Heart left ventricle (tissue), 16 donors: Measurements from ENCODE around the gene MAGED1. TPM values are rescaled to one million over a fixed set of nuclear protein-coding genes. Genes with fewer than 3 reads are reported as not detected.

Source experiments
- ATAC-seq, 4 donors: fragments of 200-7000 bp; cut with Tn5 transposase; one replicate each; pipeline ENCODE4 v1.9.1; 2020 to 2022; ENCODE audit warnings: moderate library complexity in 4 of 4, mild to moderate bottlenecking in 3 of 4, moderate number of reproducible peaks in 1 of 4
- DNase-seq, 5 donors: peaks; one replicate each; pipeline ENCODE4 v3.0.0-alpha.2; 2020
- H3K27ac ChIP-seq, 12 donors: fragments of 200-600 bp; sonication (generic) in 4 of 12; one replicate each; pipeline versions ENCODE4 v1.5.0 to v1.8.0; 2016 to 2022; ENCODE audit warnings: mild to moderate bottlenecking in 2 of 12
- H3K27me3 ChIP-seq, 9 donors: fragments of 200-600 bp; sonication (generic) in 2 of 9; one replicate each; pipeline versions ENCODE4 v1.5.1 to v1.8.0; 2016 to 2022; ENCODE audit warnings: mild to moderate bottlenecking in 3 of 9
- H3K36me3 ChIP-seq, 9 donors: fragments of 200-600 bp; sonication (generic) in 2 of 9; one replicate each; pipeline versions ENCODE4 v1.5.0 to v1.8.0; 2018 to 2022; ENCODE audit warnings: mild to moderate bottlenecking in 2 of 9
- H3K4me1 ChIP-seq, 12 donors: fragments of 200-600 bp; sonication (generic) in 4 of 12; one replicate each; pipeline versions ENCODE4 v1.5.0 to v1.8.0; 2016 to 2022; ENCODE audit warnings: mild to moderate bottlenecking in 3 of 12
- H3K4me3 ChIP-seq, 12 donors: fragments of 200-600 bp; sonication (generic) in 4 of 12; one replicate each; pipeline versions ENCODE4 v1.5.0 to v1.8.0; 2017 to 2022; ENCODE audit warnings: mild to moderate bottlenecking in 9 of 12, moderate library complexity in 4 of 12
- H3K9me3 ChIP-seq, 12 donors: fragments of 200-600 bp; sonication (generic) in 4 of 12; one replicate each; pipeline versions ENCODE4 v1.5.0 to v1.8.0; 2016 to 2022; ENCODE audit warnings: mild to moderate bottlenecking in 1 of 12
- POLR2A ChIP-seq, 2 donors: fragments of 450-650 bp; IDR thresholded peaks; one replicate each; pipeline ENCODE4 v1.6.1; 2017; ENCODE audit warnings: antibody characterized with exemption in 2 of 2, mild to moderate bottlenecking in 2 of 2, moderate library complexity in 2 of 2
- WGBS, 4 donors: extraction: QIAGEN DNeasy Blood & Tissue Kit in 2 of 4; methylation state at CpG; one replicate each; pipeline versions ENCODE4 v1.1.5 to v1.1.7; 2013 to 2018; 5-methylcytosine and 5-hydroxymethylcytosine counted together
- intact Hi-C, 10 donors: fragments of 100-400 bp; cut with DNase I; formaldehyde crosslinking; loops; one replicate each; pipeline versions ENCODE4 v1.11.1 to v1.14.2; 2022
- long read RNA-seq, 3 donors: library from polyadenylated mRNA; unstranded; transcript quantifications; one replicate each; pipeline ENCODE4 v2.0.0, GENCODE V29; 2020 to 2021
- polyA plus RNA-seq, 2 donors: library from polyadenylated mRNA; stranded (reverse); fragments of 200-250 nt; gene quantifications; one replicate each; pipeline ENCODE4 v1.2.3, GENCODE V29; 2013
- total RNA-seq, 9 donors: library from RNA; depleted of rRNA in 2 of 9; stranded (reverse); fragments of >200 nt in 2 of 9; fragmentation: NEBNext Ultra II Directional in 3 of 9; extraction: Animal tissue kit (Norgen Biotek cat#: 25700) in 3 of 9; gene quantifications; one replicate each; pipeline versions ENCODE4 v1.1.0 to v1.2.4, GENCODE V29; 2016 to 2023
- TF ChIP-seq, protein P1 (sequence below), 12 donors: fragments of 200-600 bp; sonication (generic) in 4 of 12; IDR thresholded peaks; one replicate each; pipeline versions ENCODE4 v1.5.0 to v1.8.0; 2018 to 2022; ENCODE audit warnings: antibody characterized with exemption in 12 of 12, mild to moderate bottlenecking in 5 of 12
- donor health status: ischemic (EF 13 %, LVEDD 7.1; RV severe dilation, severe dysfunction).
- donor health status: healthy with polysubstance abuse.
- donor health status: DM: no; HTN: yes; CAD: no.
- donor health status: DM: no; HTN: no; CAD: no.
- donor health status: ischemic (EF 25% LVEDD 6.9; RV normal size, moderate dysfunction).
- donor health status: ischemic (EF 25% LVEDD 5.7; RV mildly dilated, moderate dysfunction).
- donor health status: healthy.
- donor health status: DM: yes; HTN: yes; CAD: no.
- donor health status: ischemic (EF 35%, LVEDD 5.7; RV mildly dilated, moderate dysfunction).
- donor health status: nonischemic (EF 11% LVEDD 7.7; RV severe dilation, severe dysfunction).
- donor health status: DM: yes; HTN: yes; CAD: no.
- donor health status: PGD.
- donor health status: ischemic (EF 29% LVEDD 5.4; RV normal size, mild dysfunction).
- donor health status: nonischemic (EF 23%, LVEDD 6.1; RV moderate dilation, normal function).

The MAGED1 gene, protein sequence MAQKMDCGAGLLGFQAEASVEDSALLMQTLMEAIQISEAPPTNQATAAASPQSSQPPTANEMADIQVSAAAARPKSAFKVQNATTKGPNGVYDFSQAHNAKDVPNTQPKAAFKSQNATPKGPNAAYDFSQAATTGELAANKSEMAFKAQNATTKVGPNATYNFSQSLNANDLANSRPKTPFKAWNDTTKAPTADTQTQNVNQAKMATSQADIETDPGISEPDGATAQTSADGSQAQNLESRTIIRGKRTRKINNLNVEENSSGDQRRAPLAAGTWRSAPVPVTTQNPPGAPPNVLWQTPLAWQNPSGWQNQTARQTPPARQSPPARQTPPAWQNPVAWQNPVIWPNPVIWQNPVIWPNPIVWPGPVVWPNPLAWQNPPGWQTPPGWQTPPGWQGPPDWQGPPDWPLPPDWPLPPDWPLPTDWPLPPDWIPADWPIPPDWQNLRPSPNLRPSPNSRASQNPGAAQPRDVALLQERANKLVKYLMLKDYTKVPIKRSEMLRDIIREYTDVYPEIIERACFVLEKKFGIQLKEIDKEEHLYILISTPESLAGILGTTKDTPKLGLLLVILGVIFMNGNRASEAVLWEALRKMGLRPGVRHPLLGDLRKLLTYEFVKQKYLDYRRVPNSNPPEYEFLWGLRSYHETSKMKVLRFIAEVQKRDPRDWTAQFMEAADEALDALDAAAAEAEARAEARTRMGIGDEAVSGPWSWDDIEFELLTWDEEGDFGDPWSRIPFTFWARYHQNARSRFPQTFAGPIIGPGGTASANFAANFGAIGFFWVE
- total RNA-seq, result 10 to 100 TPM; 60.0 to 97.1 (median 71.9) TPM
- polyA plus RNA-seq, result 10 to 100 TPM; 19.2 to 38.9 TPM
- long read RNA-seq, donor 1, transcript MAGED1-204 (13 exons, 2,701 nt), result minor isoform, 11 of 64 reads
- long read RNA-seq, donor 1, transcript MAGED1-201 (13 exons, 2,747 nt), result major isoform, 16 of 64 reads
- long read RNA-seq, donor 1, partial matches to known transcripts, result 36 of 64 reads
- long read RNA-seq, donor 1, other reads (novel, unspliced or antisense), result 1 of 64 reads
- long read RNA-seq, donor 2, transcript MAGED1-201 (13 exons, 2,747 nt), result major isoform, 68 of 236 reads
- long read RNA-seq, donor 2, transcript MAGED1-204 (13 exons, 2,701 nt), result minor isoform, 50 of 236 reads
- long read RNA-seq, donor 2, partial matches to known transcripts, result 96 of 236 reads
- long read RNA-seq, donor 2, other reads (novel, unspliced or antisense), result 22 of 236 reads
- long read RNA-seq, donor 3, transcript MAGED1-201 (13 exons, 2,747 nt), result major isoform, 14 of 62 reads
- long read RNA-seq, donor 3, transcript MAGED1-204 (13 exons, 2,701 nt), result minor isoform, 7 of 62 reads
- long read RNA-seq, donor 3, partial matches to known transcripts, result 35 of 62 reads
- long read RNA-seq, donor 3, other reads (novel, unspliced or antisense), result 6 of 62 reads

DNA sequence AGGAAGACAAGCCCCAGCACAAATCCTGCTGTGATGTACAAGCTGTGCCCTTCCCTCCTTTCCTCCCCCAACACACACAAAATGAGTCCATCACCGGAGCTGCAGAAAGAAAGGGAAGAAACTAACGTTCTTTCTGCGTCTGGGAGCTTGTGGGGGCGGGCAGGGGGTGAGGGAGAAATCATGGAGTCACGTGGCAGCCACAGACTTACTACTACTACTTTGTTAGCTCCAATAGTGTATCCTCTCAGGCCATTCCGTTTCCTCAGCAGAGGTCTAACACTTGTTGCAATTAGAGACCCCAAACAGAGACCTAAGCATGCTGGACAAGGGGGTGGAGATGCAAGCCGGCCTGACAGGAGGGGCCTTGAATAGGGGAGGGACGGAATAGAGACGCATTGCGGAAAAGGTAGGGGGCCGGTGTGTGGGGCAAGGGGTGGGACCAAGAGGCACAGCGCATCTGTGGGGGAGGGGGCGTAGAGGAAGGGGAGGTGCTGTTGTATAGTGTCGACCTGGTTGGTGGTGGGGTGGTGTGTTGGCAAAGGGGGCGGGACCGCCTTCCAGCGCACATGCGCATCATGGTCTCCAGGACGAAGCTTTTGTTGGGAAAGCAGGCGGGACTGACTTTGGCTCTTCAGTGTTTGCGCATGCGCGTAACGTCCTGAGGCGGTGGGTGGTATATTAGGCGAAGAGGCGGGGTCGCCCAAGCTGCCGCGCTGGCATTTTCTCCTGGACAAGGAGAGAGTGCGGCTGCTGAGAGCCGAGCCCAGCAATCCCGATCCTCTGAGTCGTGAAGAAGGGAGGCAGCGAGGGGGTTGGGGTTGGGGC lies at the start of gene MAGED1:
Gene MAGED1 (plus strand): TSS at position 703 of the 825 bp plus-strand sequence. CDS start 682 bp downstream, outside the sequence.
- peak; percentile 88 to 92 (median 91) for DNase-seq
- intact Hi-C loops, result no loop called here
- ATAC-seq, result peak; percentile 88 to 95 (median 90)
- Histone ChIP-seq H3K9me3 (peaks cover 0 to 3% (median 0%) of the 10 kb centered on the region in 12 donors), H3K27ac (peak within 1 kb of the TSS in 11 of 12 donors; percentile 63 to 82 (median 78)), H3K4me3 (peak within 1 kb of the TSS; percentile 41 to 85 (median 62)), H3K36me3 (peaks cover 0 to 20% (median 12%) of the 10 kb centered on the region in 9 donors), H3K27me3 (peaks cover 0 to 3% (median 0%) of the 10 kb centered on the region in 9 donors), H3K4me1 (peaks cover 0 to 13% (median 1%) of the 10 kb centered on the region in 12 donors)
- peak in 1 of 2 donors; percentile 61 for TF ChIP-seq POLR2A (IDR thresholded peaks at IDR 0.05)
- TF ChIP-seq, protein P1, sequence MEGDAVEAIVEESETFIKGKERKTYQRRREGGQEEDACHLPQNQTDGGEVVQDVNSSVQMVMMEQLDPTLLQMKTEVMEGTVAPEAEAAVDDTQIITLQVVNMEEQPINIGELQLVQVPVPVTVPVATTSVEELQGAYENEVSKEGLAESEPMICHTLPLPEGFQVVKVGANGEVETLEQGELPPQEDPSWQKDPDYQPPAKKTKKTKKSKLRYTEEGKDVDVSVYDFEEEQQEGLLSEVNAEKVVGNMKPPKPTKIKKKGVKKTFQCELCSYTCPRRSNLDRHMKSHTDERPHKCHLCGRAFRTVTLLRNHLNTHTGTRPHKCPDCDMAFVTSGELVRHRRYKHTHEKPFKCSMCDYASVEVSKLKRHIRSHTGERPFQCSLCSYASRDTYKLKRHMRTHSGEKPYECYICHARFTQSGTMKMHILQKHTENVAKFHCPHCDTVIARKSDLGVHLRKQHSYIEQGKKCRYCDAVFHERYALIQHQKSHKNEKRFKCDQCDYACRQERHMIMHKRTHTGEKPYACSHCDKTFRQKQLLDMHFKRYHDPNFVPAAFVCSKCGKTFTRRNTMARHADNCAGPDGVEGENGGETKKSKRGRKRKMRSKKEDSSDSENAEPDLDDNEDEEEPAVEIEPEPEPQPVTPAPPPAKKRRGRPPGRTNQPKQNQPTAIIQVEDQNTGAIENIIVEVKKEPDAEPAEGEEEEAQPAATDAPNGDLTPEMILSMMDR (IDR thresholded peaks at IDR 0.05), result no peak
- WGBS, 4 donors, result 1 to 32% (median 12%) methylated on average over 34 to 35 of the region's 35 CpGs

DNA sequence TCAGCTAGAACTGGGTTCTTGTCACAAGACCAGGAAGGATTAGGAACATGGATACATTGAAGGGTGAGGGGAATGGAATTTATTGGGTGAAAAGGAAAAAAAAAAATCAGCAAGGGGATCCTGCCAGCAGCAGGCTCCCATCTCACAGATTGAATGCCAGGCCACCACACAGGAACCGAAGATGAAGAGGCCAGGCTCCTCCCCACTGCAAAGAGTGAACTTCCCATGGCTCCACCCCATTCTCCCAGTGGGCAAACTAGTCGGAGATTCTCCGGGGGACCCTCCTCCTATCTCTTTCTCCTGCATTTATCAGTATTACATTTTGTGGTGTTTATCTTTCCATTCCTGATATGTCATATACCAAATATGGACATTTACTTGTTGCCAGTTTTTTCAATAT lies 46.0 kb upstream of the MAGED1 start:
- Histone ChIP-seq H3K4me3 (no peak overlapping the region), H3K36me3 (peaks cover 0 to 4% (median 0%) of the 10 kb centered on the region in 9 donors), H3K9me3 (peaks cover 0 to 8% (median 0%) of the 10 kb centered on the region in 12 donors), H3K27ac (no peak overlapping the region), H3K4me1 (no peaks in the 10 kb centered on the region), H3K27me3 (no peaks in the 10 kb centered on the region)
- peak in 1 of 5 donors; percentile 21 for DNase-seq
- no peak for TF ChIP-seq POLR2A (IDR thresholded peaks at IDR 0.05)
- TF ChIP-seq, protein P1 (IDR thresholded peaks at IDR 0.05), result no peak
- intact Hi-C loops, result no loop called here
- ATAC-seq, result no peak
- WGBS, 4 donors, result 36 to 53% (median 47%) methylated on average over 3 of the region's 3 CpGs

DNA sequence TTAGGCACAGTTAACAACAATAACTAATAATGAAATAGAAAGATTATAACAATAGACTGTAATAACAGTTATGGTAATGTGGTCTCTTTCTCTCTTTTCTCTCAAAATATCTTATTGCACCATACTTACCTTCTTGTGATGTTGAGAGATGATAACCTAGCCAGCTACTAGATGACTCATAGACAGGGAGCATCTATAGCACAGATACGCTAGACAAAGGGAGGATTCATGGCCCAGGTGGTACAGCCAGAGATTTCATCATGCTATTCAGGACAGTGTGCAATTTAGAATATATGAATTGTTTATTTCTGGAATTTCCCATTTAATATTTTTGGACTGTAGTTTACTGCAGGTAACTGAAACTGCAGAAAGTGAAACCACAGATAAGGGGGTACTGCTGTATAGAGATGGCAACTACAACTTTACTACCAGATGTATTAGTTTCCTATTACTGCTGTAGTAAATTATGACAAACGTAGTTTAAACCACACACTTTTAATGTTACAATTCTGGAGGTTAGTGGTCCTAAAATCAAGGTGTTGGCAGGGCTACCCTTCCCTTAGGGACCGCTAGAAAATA lies 41.8 kb upstream of the MAGED1 start:
- DNase-seq (no peak), ATAC-seq (no peak)
- no peak overlapping the region for H3K4me3 ChIP-seq
- H3K27me3 ChIP-seq, result no peaks in the 10 kb centered on the region
- intact Hi-C loops, result no loop called here
- peaks cover 0 to 6% (median 0%) of the 10 kb centered on the region in 9 donors for H3K36me3 ChIP-seq
- H3K4me1 ChIP-seq, result no peaks in the 10 kb centered on the region
- TF ChIP-seq, protein P1 (IDR thresholded peaks at IDR 0.05), result no peak
- TF ChIP-seq POLR2A (IDR thresholded peaks at IDR 0.05), result no peak
- 56 to 92% (median 78%) methylated on average over 3 of the region's 3 CpGs for WGBS, 4 donors
- H3K9me3 ChIP-seq, result peaks cover 0 to 6% (median 0%) of the 10 kb centered on the region in 12 donors
- H3K27ac ChIP-seq, result no peak overlapping the region
